IPS DF 4.7 (cell line): ENCODE measurements around the gene SPATA46.
A peak's percentile ranks its signal among the peaks of the same experiment; 100 is the strongest.
"Not testable (repeated sequence)": the region's sequence is repeated elsewhere in the genome, so short reads cannot be mapped to it uniquely, and the experiment has no call there.

ENCODE experiments used
- DNase-seq: peaks from one replicate; pipeline ENCODE4 v3.0.0-alpha.2; 2013; ENCODE audit warnings: low spot score; ENCODE audit errors: extremely low read depth

The SPATA46 gene

GRCh38 chr1:162358928-162359327 lies 17.7 kb downstream of the SPATA46 start:
- no peak for DNase-seq

GRCh38 chr1:162357681-162358266 lies 18.9 kb downstream of the SPATA46 start:
- DNase-seq = peak; percentile 36

- DNase-seq = no peak
Observed at GRCh38 chr1:162353702-162354101, 23.0 kb downstream of the SPATA46 start.

GRCh38 chr1:162353078-162353477 lies 23.6 kb downstream of the SPATA46 start:
- DNase-seq = no peak

GRCh38 chr1:162351874-162352273 lies 24.8 kb downstream of the SPATA46 start:
- not testable (repeated sequence) for DNase-seq

- DNase-seq = no peak
Observed at GRCh38 chr1:162351246-162351842, 25.3 kb downstream of the SPATA46 start.

- DNase-seq = no peak
Observed at GRCh38 chr1:162349635-162350330, 26.9 kb downstream of the SPATA46 start.

GRCh38 chr1:162347281-162347680 lies 29.4 kb downstream of the SPATA46 start:
- no peak for DNase-seq

GRCh38 chr1:162343470-162343869 lies 33.2 kb downstream of the SPATA46 start:
- no peak for DNase-seq

GRCh38 chr1:162342452-162342983 lies 34.1 kb downstream of the SPATA46 start:
- DNase-seq = no peak

- no peak for DNase-seq
Observed at GRCh38 chr1:162336621-162337285, 39.9 kb downstream of the SPATA46 start.

- no peak for DNase-seq
Observed at GRCh38 chr1:162335126-162335525, 41.5 kb downstream of the SPATA46 start.

GRCh38 chr1:162333991-162334390 lies 42.7 kb downstream of the SPATA46 start:
- DNase-seq = no peak

GRCh38 chr1:162329826-162330225 lies 46.8 kb downstream of the SPATA46 start:
- DNase-seq = no peak

GRCh38 chr1:162328512-162328911 lies 48.1 kb downstream of the SPATA46 start:
- no peak for DNase-seq

- DNase-seq = no peak
Observed at GRCh38 chr1:162327788-162328165, 48.9 kb downstream of the SPATA46 start.

- no peak for DNase-seq
Observed at GRCh38 chr1:162327144-162327787, 49.4 kb downstream of the SPATA46 start.

GRCh38 chr1:162326559-162326958 lies 50.1 kb downstream of the SPATA46 start:
- DNase-seq = no peak

- DNase-seq = no peak
Observed at GRCh38 chr1:162324396-162324795, 52.3 kb downstream of the SPATA46 start.
